Nephron progenitor cell (in vitro differentiated cells): ENCODE measurements around the gene ASTN2.

Source experiments
- DNase-seq: peaks from one replicate; pipeline ENCODE4 v3.0.0; 2021
- H3K27ac Mint-ChIP-seq: 2 replicates; pipeline ENCODE4 v1.8.0; 2021; ENCODE audit warnings: mild to moderate bottlenecking, moderate library complexity, mixed read lengths
- H3K27me3 Mint-ChIP-seq: 2 replicates; pipeline ENCODE4 v1.8.0; 2021; ENCODE audit warnings: mild to moderate bottlenecking, low read depth, mixed read lengths; ENCODE audit not compliant: poor library complexity
- H3K36me3 Mint-ChIP-seq: 2 replicates; pipeline ENCODE4 v1.8.0; 2021; ENCODE audit warnings: low read depth, mixed read lengths
- H3K4me1 Mint-ChIP-seq: 2 replicates; pipeline ENCODE4 v1.8.0; 2021; ENCODE audit warnings: mixed read lengths
- H3K4me3 Mint-ChIP-seq: 2 replicates; pipeline ENCODE4 v1.8.0; 2021; ENCODE audit warnings: mild to moderate bottlenecking, moderate library complexity, mixed read lengths
- H3K9me3 Mint-ChIP-seq: 2 replicates; pipeline ENCODE4 v1.8.0; 2021; ENCODE audit warnings: mild to moderate bottlenecking, moderate library complexity, mixed read lengths
- TF ChIP-seq, protein P1 (sequence below): fragments of 200-600 bp; sonication (generic); IDR thresholded peaks from 2 replicates; pipeline ENCODE4 v1.5.0; 2021; ENCODE audit warnings: antibody characterized with exemption

ASTN2 gene

DNA sequence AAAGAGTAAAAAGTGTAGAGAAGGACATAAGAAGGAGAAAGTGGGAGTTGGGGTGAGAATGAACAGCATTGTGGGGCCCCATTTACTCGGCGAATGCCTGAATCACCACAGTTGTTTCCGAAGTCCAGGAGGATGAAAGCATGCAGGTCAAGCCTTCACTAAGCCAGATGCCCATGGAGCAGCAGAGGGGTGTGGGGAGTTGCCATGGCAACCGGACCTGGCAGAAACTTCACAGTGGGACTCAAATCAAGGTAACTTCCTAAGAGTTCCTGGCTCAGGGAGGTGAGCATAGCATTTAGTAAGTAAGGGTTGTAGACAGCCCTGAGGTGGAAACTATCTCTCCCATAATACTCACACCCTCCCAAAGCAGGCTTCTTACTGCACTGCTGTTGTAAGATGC is 370.6 kb downstream of the ASTN2 start:
- Mint-ChIP-seq H3K27me3 (peaks cover 7% of the 10 kb centered on the region), H3K9me3 (no peaks in the 10 kb centered on the region)

DNA sequence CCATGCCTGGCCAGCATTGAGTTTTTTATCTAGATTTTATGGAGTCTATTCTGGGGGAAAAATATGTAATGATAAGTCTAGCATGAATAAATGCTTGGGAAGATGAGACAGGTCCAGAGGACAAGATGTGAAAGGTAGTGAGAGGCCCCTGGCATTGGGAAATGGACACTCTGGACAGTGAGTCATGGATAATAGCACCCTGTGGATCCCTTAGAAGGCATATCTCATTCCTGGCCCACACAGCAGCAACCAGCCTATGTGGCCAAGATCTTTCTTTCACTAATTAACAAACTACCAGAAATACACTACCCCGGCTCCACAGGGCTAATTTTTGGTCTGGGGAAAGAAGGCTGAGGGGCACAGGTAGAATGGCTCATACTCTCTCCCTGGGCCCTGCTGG is 371.7 kb downstream of the ASTN2 start:
- TF ChIP-seq, protein P1, sequence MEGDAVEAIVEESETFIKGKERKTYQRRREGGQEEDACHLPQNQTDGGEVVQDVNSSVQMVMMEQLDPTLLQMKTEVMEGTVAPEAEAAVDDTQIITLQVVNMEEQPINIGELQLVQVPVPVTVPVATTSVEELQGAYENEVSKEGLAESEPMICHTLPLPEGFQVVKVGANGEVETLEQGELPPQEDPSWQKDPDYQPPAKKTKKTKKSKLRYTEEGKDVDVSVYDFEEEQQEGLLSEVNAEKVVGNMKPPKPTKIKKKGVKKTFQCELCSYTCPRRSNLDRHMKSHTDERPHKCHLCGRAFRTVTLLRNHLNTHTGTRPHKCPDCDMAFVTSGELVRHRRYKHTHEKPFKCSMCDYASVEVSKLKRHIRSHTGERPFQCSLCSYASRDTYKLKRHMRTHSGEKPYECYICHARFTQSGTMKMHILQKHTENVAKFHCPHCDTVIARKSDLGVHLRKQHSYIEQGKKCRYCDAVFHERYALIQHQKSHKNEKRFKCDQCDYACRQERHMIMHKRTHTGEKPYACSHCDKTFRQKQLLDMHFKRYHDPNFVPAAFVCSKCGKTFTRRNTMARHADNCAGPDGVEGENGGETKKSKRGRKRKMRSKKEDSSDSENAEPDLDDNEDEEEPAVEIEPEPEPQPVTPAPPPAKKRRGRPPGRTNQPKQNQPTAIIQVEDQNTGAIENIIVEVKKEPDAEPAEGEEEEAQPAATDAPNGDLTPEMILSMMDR: no peak
- no peak for DNase-seq
- Mint-ChIP-seq H3K27ac (no peak overlapping the region), H3K4me3 (no peak overlapping the region), H3K4me1 (no peaks in the 10 kb centered on the region), H3K9me3 (no peaks in the 10 kb centered on the region), H3K36me3 (no peaks in the 10 kb centered on the region), H3K27me3 (peaks cover 10% of the 10 kb centered on the region)

More for the DNA sequence above, 370.6 kb downstream of the ASTN2 start:
- Mint-ChIP-seq H3K4me1 (no peaks in the 10 kb centered on the region), H3K27ac (no peak overlapping the region), H3K36me3 (no peaks in the 10 kb centered on the region), H3K4me3 (no peak overlapping the region)
- TF ChIP-seq, protein P1: no peak
- peak; percentile 36 for DNase-seq

DNA sequence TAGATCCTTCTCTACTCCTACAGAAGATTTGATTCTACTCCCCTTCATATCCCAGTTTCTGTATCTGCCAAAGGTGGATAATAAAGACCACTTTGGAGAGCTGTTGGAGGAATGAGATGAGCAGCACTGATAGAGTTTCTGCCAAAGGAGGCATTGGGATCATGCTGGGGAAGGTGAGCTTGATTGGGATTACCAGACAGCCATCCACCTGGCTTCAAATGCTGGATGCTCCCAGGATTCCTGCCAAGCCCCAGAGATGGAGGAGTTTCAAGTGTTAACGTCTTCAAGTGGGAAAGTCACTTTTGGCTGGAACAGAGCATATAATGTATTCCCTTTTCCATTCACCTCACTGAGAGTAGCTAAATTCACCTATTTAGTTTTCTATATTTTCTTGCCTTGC is 379.3 kb downstream of the ASTN2 start:
- no peak for DNase-seq
- Mint-ChIP-seq H3K27ac (no peak overlapping the region), H3K36me3 (no peaks in the 10 kb centered on the region), H3K4me3 (no peak overlapping the region), H3K4me1 (no peaks in the 10 kb centered on the region), H3K9me3 (no peaks in the 10 kb centered on the region), H3K27me3 (peaks cover 27% of the 10 kb centered on the region)
- TF ChIP-seq, protein P1: no peak

DNA sequence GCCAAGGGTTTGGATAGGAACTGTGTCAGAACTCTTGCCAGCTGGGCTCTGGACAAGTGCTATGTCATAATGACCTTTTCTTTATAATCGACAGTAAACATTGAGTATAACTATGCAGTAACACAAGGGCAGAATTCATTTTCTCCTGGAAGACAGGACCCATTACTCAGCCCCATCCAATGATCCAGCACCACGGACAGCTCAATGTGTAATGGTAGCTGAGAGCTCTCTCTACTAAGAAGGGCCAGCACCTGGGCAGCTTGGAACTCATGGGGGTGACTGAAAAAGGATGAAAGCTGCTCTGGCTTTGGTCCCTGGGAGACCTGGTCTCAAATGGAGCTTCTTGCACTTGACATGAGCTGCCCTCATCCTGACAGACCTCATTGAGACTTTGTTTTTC is 380.0 kb downstream of the ASTN2 start:
- Mint-ChIP-seq H3K9me3 (no peaks in the 10 kb centered on the region), H3K36me3 (no peaks in the 10 kb centered on the region), H3K27ac (no peak overlapping the region), H3K4me3 (no peak overlapping the region), H3K4me1 (no peaks in the 10 kb centered on the region), H3K27me3 (peaks cover 27% of the 10 kb centered on the region)
- DNase-seq: peak; percentile 75
- TF ChIP-seq, protein P1: no peak

DNA sequence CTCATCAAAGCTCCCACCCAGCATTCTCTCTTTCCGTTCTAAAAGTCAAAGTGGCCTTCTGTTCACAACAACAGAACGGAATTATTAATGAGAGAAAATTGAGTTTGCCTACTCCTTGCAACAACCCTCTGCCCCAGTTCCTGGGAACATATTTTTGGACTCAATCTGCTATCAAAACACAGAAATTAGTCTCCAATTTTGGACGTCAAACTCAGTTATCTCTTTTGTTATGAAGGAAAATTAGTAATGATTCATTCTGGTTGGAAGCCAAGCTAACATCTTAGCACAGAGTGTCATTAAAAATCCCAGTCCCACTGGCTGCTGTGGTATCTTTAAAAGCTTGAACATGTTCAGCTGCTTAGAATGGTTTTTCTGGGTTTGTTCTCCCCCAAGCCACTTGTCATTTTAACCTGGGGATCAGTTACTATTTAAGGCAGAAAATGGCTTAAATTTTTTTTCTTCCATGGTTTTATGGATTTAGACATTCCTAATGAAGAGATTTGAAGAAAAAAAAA is 384.5 kb downstream of the ASTN2 start:
- Mint-ChIP-seq H3K27ac (no peak overlapping the region), H3K4me3 (no peak overlapping the region)

DNA sequence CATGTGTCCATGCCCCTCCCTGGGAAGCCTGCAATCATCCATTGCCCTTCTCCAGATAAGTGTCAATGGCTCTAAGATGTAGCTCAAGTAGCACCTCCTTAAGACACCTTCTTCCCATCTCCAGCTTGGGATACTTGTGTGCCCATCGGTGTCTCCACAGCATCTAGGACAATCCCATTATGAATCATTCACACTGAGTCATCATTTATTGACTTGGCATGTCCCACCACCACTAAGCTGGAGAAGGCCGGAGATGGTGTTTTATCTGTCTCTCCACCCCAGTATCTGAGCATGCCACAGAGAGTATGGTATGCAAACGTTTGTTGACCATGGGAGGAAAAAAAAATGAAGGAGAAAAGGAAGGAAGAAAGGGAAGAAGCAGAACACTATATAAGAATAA is 385.5 kb downstream of the ASTN2 start:
- Mint-ChIP-seq H3K36me3 (no peaks in the 10 kb centered on the region), H3K9me3 (no peaks in the 10 kb centered on the region), H3K27me3 (peaks cover 20% of the 10 kb centered on the region), H3K27ac (no peak overlapping the region), H3K4me3 (no peak overlapping the region), H3K4me1 (no peaks in the 10 kb centered on the region)
- DNase-seq: no peak
- TF ChIP-seq, protein P1: no peak

More for the DNA sequence above, 384.5 kb downstream of the ASTN2 start:
- Mint-ChIP-seq H3K4me1 (no peaks in the 10 kb centered on the region), H3K9me3 (no peaks in the 10 kb centered on the region), H3K27me3 (peaks cover 20% of the 10 kb centered on the region), H3K36me3 (no peaks in the 10 kb centered on the region)
- TF ChIP-seq, protein P1: no peak
- no peak for DNase-seq
